GM23338 (cell line): ENCODE results near the gene B4GALT1. TPM values are rescaled to one million over a fixed set of nuclear protein-coding genes. Genes with fewer than 3 reads are reported as not detected.

Source experiments
- ATAC-seq: fragments of 200-7000 bp; cut with Tn5 transposase; 3 replicates; pipeline ENCODE4 v1.9.1; 2020
- DNase-seq: peaks from one replicate; pipeline ENCODE4 v3.0.0-alpha.2; 2015; ENCODE audit warnings: low spot score
- H2AFZ ChIP-seq: fragments of 200-600 bp; sonication (generic); 2 replicates; pipeline ENCODE4 v1.8.0; 2016; ENCODE audit warnings: antibody characterized with exemption, mild to moderate bottlenecking, moderate library complexity
- H3F3A ChIP-seq: fragments of 200-600 bp; sonication (generic); replicated peaks from 2 replicates; pipeline ENCODE4 v1.8.0; 2017; ENCODE audit warnings: antibody characterized with exemption, mixed run types, low read depth
- H3K27ac ChIP-seq: fragments of 200-600 bp; sonication (generic); 2 replicates; pipeline ENCODE4 v1.6.1; 2016; ENCODE audit warnings: low read depth
- H3K27me3 ChIP-seq: fragments of 200-600 bp; sonication (generic); 2 replicates; pipeline ENCODE4 v1.8.0; 2016; ENCODE audit warnings: mild to moderate bottlenecking, mixed run types, moderate library complexity; ENCODE audit not compliant: insufficient read depth
- H3K36me3 ChIP-seq: fragments of 200-600 bp; sonication (generic); 2 replicates; pipeline ENCODE4 v1.8.0; 2016; ENCODE audit warnings: mild to moderate bottlenecking; ENCODE audit not compliant: insufficient read depth
- H3K4me1 ChIP-seq: fragments of 200-600 bp; sonication (generic); 2 replicates; pipeline ENCODE4 v1.8.0; 2016; ENCODE audit warnings: mild to moderate bottlenecking, moderate library complexity; ENCODE audit not compliant: insufficient read depth
- H3K4me2 ChIP-seq: fragments of 200-600 bp; sonication (generic); 2 replicates; pipeline ENCODE4 v1.7.1; 2017; ENCODE audit warnings: mixed run types
- H3K4me3 ChIP-seq: fragments of 200-600 bp; sonication (generic); 2 replicates; pipeline ENCODE4 v1.6.1; 2016; ENCODE audit warnings: mixed run types
- H3K79me2 ChIP-seq: fragments of 200-600 bp; sonication (generic); replicated peaks from 2 replicates; pipeline ENCODE4 v1.8.0; 2017; ENCODE audit warnings: mild to moderate bottlenecking; ENCODE audit not compliant: insufficient read depth
- H3K9me2 ChIP-seq: fragments of 200-600 bp; sonication (generic); 2 replicates; pipeline ENCODE4 v1.8.0; 2017; ENCODE audit not compliant: insufficient read depth
- H4K20me1 ChIP-seq: fragments of 200-600 bp; sonication (generic); replicated peaks from 2 replicates; pipeline ENCODE4 v1.8.0; 2017; ENCODE audit warnings: mild to moderate bottlenecking; ENCODE audit not compliant: insufficient read depth
- H3K27ac Mint-ChIP-seq: 2 replicates; pipeline ENCODE4 v1.8.0; 2020; ENCODE audit warnings: inconsistent platforms, mild to moderate bottlenecking, moderate library complexity, mixed read lengths
- H3K27me3 Mint-ChIP-seq: 3 replicates; pipeline ENCODE4 v1.8.0; 2022; ENCODE audit warnings: low read depth, mild to moderate bottlenecking, moderate library complexity, mixed read lengths, inconsistent platforms; ENCODE audit not compliant: insufficient read depth, poor library complexity
- H3K36me3 Mint-ChIP-seq: 3 replicates; pipeline ENCODE4 v1.8.0; 2021; ENCODE audit warnings: low read depth, mild to moderate bottlenecking, inconsistent platforms, moderate library complexity, mixed read lengths
- H3K4me1 Mint-ChIP-seq: 3 replicates; pipeline ENCODE4 v1.8.0; 2020; ENCODE audit warnings: mild to moderate bottlenecking, inconsistent platforms, mixed read lengths
- H3K4me3 Mint-ChIP-seq: 3 replicates; pipeline ENCODE4 v1.8.0; 2021; ENCODE audit warnings: moderate library complexity, mild to moderate bottlenecking, inconsistent platforms, mixed read lengths
- H3K9me3 Mint-ChIP-seq: 3 replicates; pipeline ENCODE4 v1.8.0; 2020; ENCODE audit warnings: moderate library complexity, mild to moderate bottlenecking, inconsistent platforms, mixed read lengths
- ETS1 ChIP-seq: IDR thresholded peaks from 2 replicates; pipeline ENCODE4 v1.6.1; 2016; ENCODE audit warnings: antibody characterized with exemption
- EZH2 ChIP-seq: fragments of 200-600 bp; sonication (generic); IDR thresholded peaks from one replicate; pipeline ENCODE4 v1.8.0; 2017; ENCODE audit warnings: antibody characterized with exemption, mild to moderate bottlenecking, low read depth; ENCODE audit not compliant: unreplicated experiment
- EZH2phosphoT487 ChIP-seq: fragments of 200-600 bp; sonication (generic); IDR thresholded peaks from one replicate; pipeline ENCODE4 v1.8.1; 2018; ENCODE audit warnings: antibody characterized with exemption; ENCODE audit not compliant: unreplicated experiment
- NANOG ChIP-seq: IDR thresholded peaks from 2 replicates; pipeline ENCODE4 v1.6.1; 2016; ENCODE audit warnings: antibody characterized with exemption, borderline replicate concordance
- STAT1 ChIP-seq: IDR thresholded peaks from one replicate; pipeline ENCODE4 v1.6.1; 2016; ENCODE audit warnings: antibody characterized with exemption; ENCODE audit not compliant: unreplicated experiment
- ZNF462 ChIP-seq: fragments of 250-450 bp; sonication (Bioruptor Pico); IDR thresholded peaks from 2 replicates; pipeline ENCODE4 v1.5.0; 2020; ENCODE audit warnings: mild to moderate bottlenecking, moderate library complexity
- polyA plus RNA-seq: library from polyadenylated mRNA; unstranded; fragments of >200 nt; fragmentation: Nextera tagmentation; extraction: Ambion mirVana; gene quantifications from 2 replicates; pipeline ENCODE4 v1.2.1, GENCODE V29; 2016
- total RNA-seq: library from RNA; depleted of rRNA; stranded (reverse); fragments of >200 nt; shearing (Covaris generic); gene quantifications from 2 replicates; pipeline ENCODE4 v1.2.3, GENCODE V29; 2014

The B4GALT1 gene
- total and polyA plus RNA-seq, 2 experiments from 2014 or later, result 6.3 to 15.8 TPM

- TF ChIP-seq ZNF462 (no peak), EZH2 (no peak), ETS1 (no peak), STAT1 (no peak), NANOG (no peak)
Observed at GRCh38 chr9:33102551-33103210, 64.5 kb downstream of the B4GALT1 start (continued).

GRCh38 chr9:33101104-33101951, 65.8 kb downstream of the B4GALT1 start:
- H3K27me3 Mint-ChIP-seq, result peaks cover 5% of the 10 kb centered on the region
- no peaks in the 10 kb centered on the region for H3K79me2 ChIP-seq
- H3K4me2 ChIP-seq, result no peak overlapping the region
- no peak overlapping the region for H2AFZ ChIP-seq
- H3K4me1 ChIP-seq, result no peaks in the 10 kb centered on the region; the same call in 1 of the 2 replicates
- H3K27ac Mint-ChIP-seq, result no peak overlapping the region
- no peaks in the 10 kb centered on the region for H3K9me3 Mint-ChIP-seq
- no peaks in the 10 kb centered on the region for H3F3A ChIP-seq
- no peaks in the 10 kb centered on the region for H3K27me3 ChIP-seq
- H3K36me3 Mint-ChIP-seq, result no peaks in the 10 kb centered on the region
- H3K27ac ChIP-seq, result no peak overlapping the region
- 0 out of 2 replicates have a peak, but pooled peaks cover 9% of the 10 kb centered on the region for H3K9me2 ChIP-seq
- peaks cover 7% of the 10 kb centered on the region; the same call in 2 of the 3 replicates for H3K4me1 Mint-ChIP-seq
- no peak overlapping the region for H3K4me3 Mint-ChIP-seq
- no peaks in the 10 kb centered on the region for H4K20me1 ChIP-seq
- no peak overlapping the region for H3K4me3 ChIP-seq
- H3K36me3 ChIP-seq, result no peaks in the 10 kb centered on the region
- no peak for ATAC-seq
- DNase-seq, result no peak
- TF ChIP-seq ZNF462 (no peak), EZH2phosphoT487 (no peak)
